ENCODE results near the gene SLC39A11.
A peak's percentile ranks its signal among the peaks of the same experiment; 100 is the strongest.

SLC39A11 gene

GRCh38 chr17:73072219-73072962 lies 20.1 kb downstream of the SLC39A11 start:
- Histone ChIP-seq H2BK120ac (ENCODE audit: low read depth, low read length) (no peak overlapping the region), H3K27ac (ENCODE audit: low read length, poor library complexity, severe bottlenecking) (no peak overlapping the region), H3K4me1 (ENCODE audit: control insufficient read depth, insufficient read depth, low read depth, low read length) (peaks cover 4% of the 10 kb centered on the region), H3K79me1 (replicated peaks; ENCODE audit: low read length, poor library complexity, severe bottlenecking) (peaks cover 6% of the 10 kb centered on the region), H3K9me3 (ENCODE audit: control insufficient read depth, low read length) (no peaks in the 10 kb centered on the region), H3K4me3 (ENCODE audit: insufficient read depth in 1 of 2, low read depth in 1 of 2, low read length in 2 of 2) (no peak overlapping the region), H2BK12ac (ENCODE audit: low read length in 2 of 2) (no peak overlapping the region), H4K8ac (ENCODE audit: low read length) (no peak overlapping the region), H2AFZ (ENCODE audit: low read depth, low read length) (no peak overlapping the region), H4K91ac (ENCODE audit: low read length) (no peak overlapping the region), H2BK5ac (ENCODE audit: low read depth, low read length, poor library complexity, severe bottlenecking) (no peak overlapping the region), H3K4ac (ENCODE audit: low read depth in 1 of 2, low read length in 2 of 2) (no peak overlapping the region), H3K27me3 (ENCODE audit: control insufficient read depth in 1 of 2, insufficient read depth in 1 of 2, low read length in 2 of 2) (no peaks in the 10 kb centered on the region), H3K36me3 (ENCODE audit: control insufficient read depth in 1 of 2, insufficient read depth in 2 of 2, low read depth in 1 of 2, low read length in 2 of 2) (peaks cover 0 to 6% of the 10 kb centered on the region in 2 experiments), H2BK15ac (ENCODE audit: low read depth, poor library complexity, severe bottlenecking) (no peak overlapping the region), H3K14ac (ENCODE audit: low read length in 2 of 2) (no peak overlapping the region), H2AK5ac (ENCODE audit: low read length, severe bottlenecking) (no peak overlapping the region), H3K4me2 (ENCODE audit: low read length, poor library complexity, severe bottlenecking) (no peak overlapping the region), H3K23ac (ENCODE audit: low read length in 2 of 2) (no peak overlapping the region), H3K18ac (ENCODE audit: low read depth in 1 of 2, low read length in 2 of 2) (no peak overlapping the region), H3K9ac (ENCODE audit: low read length) (no peak overlapping the region)
- WGBS: 94% methylated on average over 14 of the region's 14 CpGs
- DNase-seq: no peak

GRCh38 chr17:73071066-73071999 lies 21.2 kb downstream of the SLC39A11 start:
- H2AK5ac ChIP-seq (ENCODE audit: low read length, severe bottlenecking): no peak overlapping the region
- H3K4me2 ChIP-seq (ENCODE audit: low read length, poor library complexity, severe bottlenecking): no peak overlapping the region
- no peak overlapping the region for H2BK120ac ChIP-seq (ENCODE audit: low read depth, low read length)
- H4K91ac ChIP-seq (ENCODE audit: low read length): no peak overlapping the region
- no peaks in the 10 kb centered on the region for H3K9me3 ChIP-seq (ENCODE audit: control insufficient read depth, low read length)
- H3K27me3 ChIP-seq (ENCODE audit: control insufficient read depth in 1 of 2, insufficient read depth in 1 of 2, low read length in 2 of 2): no peaks in the 10 kb centered on the region
- H4K8ac ChIP-seq (ENCODE audit: low read length): no peak overlapping the region
- peaks cover 4% of the 10 kb centered on the region for H3K4me1 ChIP-seq (ENCODE audit: control insufficient read depth, insufficient read depth, low read depth, low read length)
- H2BK12ac ChIP-seq (ENCODE audit: low read length in 2 of 2): no peak overlapping the region
- H2BK5ac ChIP-seq (ENCODE audit: low read depth, low read length, poor library complexity, severe bottlenecking): no peak overlapping the region
- DNase-seq: peak; percentile 68
- H2BK15ac ChIP-seq (ENCODE audit: low read depth, poor library complexity, severe bottlenecking): no peak overlapping the region
- no peak overlapping the region for H3K14ac ChIP-seq (ENCODE audit: low read length in 2 of 2)
- WGBS: 80% methylated on average over 8 of the region's 8 CpGs
- H3K4me3 ChIP-seq (ENCODE audit: insufficient read depth in 1 of 2, low read depth in 1 of 2, low read length in 2 of 2): no peak overlapping the region
- H3K23ac ChIP-seq (ENCODE audit: low read length in 2 of 2): no peak overlapping the region
- no peak overlapping the region for H3K4ac ChIP-seq (ENCODE audit: low read depth in 1 of 2, low read length in 2 of 2)
- H3K27ac ChIP-seq (ENCODE audit: low read length, poor library complexity, severe bottlenecking): no peak overlapping the region
- H2AFZ ChIP-seq (ENCODE audit: low read depth, low read length): no peak overlapping the region
- no peak overlapping the region for H3K18ac ChIP-seq (ENCODE audit: low read depth in 1 of 2, low read length in 2 of 2)
- H3K9ac ChIP-seq (ENCODE audit: low read length): no peak overlapping the region
- H3K79me1 ChIP-seq (replicated peaks; ENCODE audit: low read length, poor library complexity, severe bottlenecking): peaks cover 7% of the 10 kb centered on the region
- H3K36me3 ChIP-seq (ENCODE audit: control insufficient read depth in 1 of 2, insufficient read depth in 2 of 2, low read depth in 1 of 2, low read length in 2 of 2): peaks cover 0 to 6% of the 10 kb centered on the region in 2 experiments

GRCh38 chr17:73069841-73070240 lies 22.6 kb downstream of the SLC39A11 start:
- WGBS: 93% methylated on average over 3 of the region's 3 CpGs
- H2BK12ac ChIP-seq (ENCODE audit: low read length in 2 of 2): no peak overlapping the region

GRCh38 chr17:73069164-73069770 lies 23.2 kb downstream of the SLC39A11 start:
- H2AFZ ChIP-seq (ENCODE audit: low read depth, low read length): no peak overlapping the region
- no peak overlapping the region for H2BK15ac ChIP-seq (ENCODE audit: low read depth, poor library complexity, severe bottlenecking)
- H3K9me3 ChIP-seq (ENCODE audit: control insufficient read depth, low read length): no peaks in the 10 kb centered on the region
- H3K27ac ChIP-seq (ENCODE audit: low read length, poor library complexity, severe bottlenecking): no peak overlapping the region
- H2BK120ac ChIP-seq (ENCODE audit: low read depth, low read length): no peak overlapping the region
- H2AK5ac ChIP-seq (ENCODE audit: low read length, severe bottlenecking): no peak overlapping the region
- H3K4ac ChIP-seq (ENCODE audit: low read depth in 1 of 2, low read length in 2 of 2): no peak overlapping the region
- no peak overlapping the region for H4K8ac ChIP-seq (ENCODE audit: low read length)
- H3K4me1 ChIP-seq (ENCODE audit: control insufficient read depth, insufficient read depth, low read depth, low read length): peaks cover 6% of the 10 kb centered on the region
- no peak overlapping the region for H4K91ac ChIP-seq (ENCODE audit: low read length)
- no peak overlapping the region for H2BK12ac ChIP-seq (ENCODE audit: low read length in 2 of 2)
- no peak overlapping the region for H3K23ac ChIP-seq (ENCODE audit: low read length in 2 of 2)
- H3K27me3 ChIP-seq (ENCODE audit: control insufficient read depth in 1 of 2, insufficient read depth in 1 of 2, low read length in 2 of 2): no peaks in the 10 kb centered on the region
- H3K79me1 ChIP-seq (replicated peaks; ENCODE audit: low read length, poor library complexity, severe bottlenecking): peaks cover 8% of the 10 kb centered on the region
- H3K36me3 ChIP-seq (ENCODE audit: control insufficient read depth in 1 of 2, insufficient read depth in 2 of 2, low read depth in 1 of 2, low read length in 2 of 2): peaks cover 0 to 6% of the 10 kb centered on the region in 2 experiments
- H3K4me3 ChIP-seq (ENCODE audit: insufficient read depth in 1 of 2, low read depth in 1 of 2, low read length in 2 of 2): no peak overlapping the region
- H3K14ac ChIP-seq (ENCODE audit: low read length in 2 of 2): no peak overlapping the region
- peak; percentile 12 for DNase-seq
- H3K9ac ChIP-seq (ENCODE audit: low read length): no peak overlapping the region
- no peak overlapping the region for H2BK5ac ChIP-seq (ENCODE audit: low read depth, low read length, poor library complexity, severe bottlenecking)
- no peak overlapping the region for H3K4me2 ChIP-seq (ENCODE audit: low read length, poor library complexity, severe bottlenecking)
- WGBS: 65% methylated on average over 4 of the region's 5 CpGs
- H3K18ac ChIP-seq (ENCODE audit: low read depth in 1 of 2, low read length in 2 of 2): no peak overlapping the region

More at GRCh38 chr17:73069841-73070240, 22.6 kb downstream of the SLC39A11 start:
- no peak overlapping the region for H3K18ac ChIP-seq (ENCODE audit: low read depth in 1 of 2, low read length in 2 of 2)
- H3K79me1 ChIP-seq (replicated peaks; ENCODE audit: low read length, poor library complexity, severe bottlenecking): peaks cover 8% of the 10 kb centered on the region
- no peaks in the 10 kb centered on the region for H3K9me3 ChIP-seq (ENCODE audit: control insufficient read depth, low read length)
- H3K27ac ChIP-seq (ENCODE audit: low read length, poor library complexity, severe bottlenecking): no peak overlapping the region
- no peak overlapping the region for H3K4me2 ChIP-seq (ENCODE audit: low read length, poor library complexity, severe bottlenecking)
- no peak overlapping the region for H3K4ac ChIP-seq (ENCODE audit: low read depth in 1 of 2, low read length in 2 of 2)
- H2AFZ ChIP-seq (ENCODE audit: low read depth, low read length): no peak overlapping the region
- H4K91ac ChIP-seq (ENCODE audit: low read length): no peak overlapping the region
- H3K4me1 ChIP-seq (ENCODE audit: control insufficient read depth, insufficient read depth, low read depth, low read length): peaks cover 4% of the 10 kb centered on the region
- peaks cover 0 to 6% of the 10 kb centered on the region in 2 experiments for H3K36me3 ChIP-seq (ENCODE audit: control insufficient read depth in 1 of 2, insufficient read depth in 2 of 2, low read depth in 1 of 2, low read length in 2 of 2)
- H3K27me3 ChIP-seq (ENCODE audit: control insufficient read depth in 1 of 2, insufficient read depth in 1 of 2, low read length in 2 of 2): no peaks in the 10 kb centered on the region
- no peak overlapping the region for H2BK15ac ChIP-seq (ENCODE audit: low read depth, poor library complexity, severe bottlenecking)
- no peak overlapping the region for H3K4me3 ChIP-seq (ENCODE audit: insufficient read depth in 1 of 2, low read depth in 1 of 2, low read length in 2 of 2)
- H2BK5ac ChIP-seq (ENCODE audit: low read depth, low read length, poor library complexity, severe bottlenecking): no peak overlapping the region
- H2AK5ac ChIP-seq (ENCODE audit: low read length, severe bottlenecking): no peak overlapping the region
- no peak overlapping the region for H4K8ac ChIP-seq (ENCODE audit: low read length)
- no peak overlapping the region for H3K9ac ChIP-seq (ENCODE audit: low read length)
- no peak overlapping the region for H3K23ac ChIP-seq (ENCODE audit: low read length in 2 of 2)
- H2BK120ac ChIP-seq (ENCODE audit: low read depth, low read length): no peak overlapping the region
- DNase-seq: no peak
- no peak overlapping the region for H3K14ac ChIP-seq (ENCODE audit: low read length in 2 of 2)

All from mesenchymal stem cell (in vitro differentiated cells and primary cell).